ENCODE results near the gene ARSB.

GRCh38 chr5:78985116-78985724, at the start of gene ARSB:
- no peak for TF ChIP-seq CTCF (IDR thresholded peaks at IDR 0.05)
- peak; percentile 12 for TF ChIP-seq POLR2A (IDR thresholded peaks at IDR 0.05)
- peak; percentile 1 to 25 (median 6) for TF ChIP-seq POLR2AphosphoS5 (IDR thresholded peaks at IDR 0.05)
- no peak for TF ChIP-seq EP300 (IDR thresholded peaks at IDR 0.05; ENCODE audit: low read depth)

All from transverse colon (tissue), 4 donors.